ENCODE data around the gene ZEB1.

DNA sequence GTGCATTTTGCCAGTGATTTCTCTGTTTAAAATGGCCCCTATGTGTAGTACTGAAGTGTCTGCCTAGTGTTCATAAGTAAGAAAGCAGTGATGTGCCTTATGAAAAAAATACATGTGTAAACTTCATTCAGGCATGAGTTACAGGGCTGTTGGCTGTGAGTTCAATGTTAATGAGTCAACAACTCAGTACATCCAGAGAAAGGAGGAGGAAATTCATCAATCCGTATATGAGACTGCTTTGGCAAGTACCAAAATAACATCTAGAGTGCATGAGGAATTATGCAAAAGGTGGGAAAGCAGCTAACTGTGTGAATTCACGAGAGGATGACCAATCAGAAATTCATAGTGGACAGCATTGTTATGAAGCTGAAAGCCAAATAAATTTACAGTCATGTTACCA is 255.6 kb downstream of the ZEB1 start:
- TF ChIP-seq SP1 (IDR thresholded peaks at IDR 0.05) (no peak), SP1 (CRISPR knock-in tag; IDR thresholded peaks at IDR 0.05) (no peak)
- TF ChIP-seq, protein P1, sequence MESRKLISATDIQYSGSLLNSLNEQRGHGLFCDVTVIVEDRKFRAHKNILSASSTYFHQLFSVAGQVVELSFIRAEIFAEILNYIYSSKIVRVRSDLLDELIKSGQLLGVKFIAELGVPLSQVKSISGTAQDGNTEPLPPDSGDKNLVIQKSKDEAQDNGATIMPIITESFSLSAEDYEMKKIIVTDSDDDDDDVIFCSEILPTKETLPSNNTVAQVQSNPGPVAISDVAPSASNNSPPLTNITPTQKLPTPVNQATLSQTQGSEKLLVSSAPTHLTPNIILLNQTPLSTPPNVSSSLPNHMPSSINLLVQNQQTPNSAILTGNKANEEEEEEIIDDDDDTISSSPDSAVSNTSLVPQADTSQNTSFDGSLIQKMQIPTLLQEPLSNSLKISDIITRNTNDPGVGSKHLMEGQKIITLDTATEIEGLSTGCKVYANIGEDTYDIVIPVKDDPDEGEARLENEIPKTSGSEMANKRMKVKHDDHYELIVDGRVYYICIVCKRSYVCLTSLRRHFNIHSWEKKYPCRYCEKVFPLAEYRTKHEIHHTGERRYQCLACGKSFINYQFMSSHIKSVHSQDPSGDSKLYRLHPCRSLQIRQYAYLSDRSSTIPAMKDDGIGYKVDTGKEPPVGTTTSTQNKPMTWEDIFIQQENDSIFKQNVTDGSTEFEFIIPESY (CRISPR knock-in tag; IDR thresholded peaks at IDR 0.05), result no peak
